AG09309 (cell line): ENCODE results near the gene FAM180B.

ENCODE experiments used
- DNase-seq: peaks from one replicate; pipeline ENCODE4 v3.0.0-alpha.2; 2010; ENCODE audit warnings: low read depth
- H3K4me3 ChIP-seq: 2 replicates; pipeline ENCODE4 v1.5.1; 2011; ENCODE audit warnings: mild to moderate bottlenecking, low read depth, low read length, moderate library complexity; ENCODE audit not compliant: control insufficient read depth
- TF ChIP-seq, protein P1 (sequence below): IDR thresholded peaks from 2 replicates; pipeline ENCODE4 v1.5.1; 2011; ENCODE audit warnings: mild to moderate bottlenecking, low read depth, low read length, inconsistent platforms; ENCODE audit not compliant: insufficient read depth, control insufficient read depth; ENCODE audit errors: missing control alignments

Gene FAM180B

GRCh38 chr11:47570651-47571356 lies 15.7 kb upstream of the FAM180B start:
- TF ChIP-seq, protein P1, sequence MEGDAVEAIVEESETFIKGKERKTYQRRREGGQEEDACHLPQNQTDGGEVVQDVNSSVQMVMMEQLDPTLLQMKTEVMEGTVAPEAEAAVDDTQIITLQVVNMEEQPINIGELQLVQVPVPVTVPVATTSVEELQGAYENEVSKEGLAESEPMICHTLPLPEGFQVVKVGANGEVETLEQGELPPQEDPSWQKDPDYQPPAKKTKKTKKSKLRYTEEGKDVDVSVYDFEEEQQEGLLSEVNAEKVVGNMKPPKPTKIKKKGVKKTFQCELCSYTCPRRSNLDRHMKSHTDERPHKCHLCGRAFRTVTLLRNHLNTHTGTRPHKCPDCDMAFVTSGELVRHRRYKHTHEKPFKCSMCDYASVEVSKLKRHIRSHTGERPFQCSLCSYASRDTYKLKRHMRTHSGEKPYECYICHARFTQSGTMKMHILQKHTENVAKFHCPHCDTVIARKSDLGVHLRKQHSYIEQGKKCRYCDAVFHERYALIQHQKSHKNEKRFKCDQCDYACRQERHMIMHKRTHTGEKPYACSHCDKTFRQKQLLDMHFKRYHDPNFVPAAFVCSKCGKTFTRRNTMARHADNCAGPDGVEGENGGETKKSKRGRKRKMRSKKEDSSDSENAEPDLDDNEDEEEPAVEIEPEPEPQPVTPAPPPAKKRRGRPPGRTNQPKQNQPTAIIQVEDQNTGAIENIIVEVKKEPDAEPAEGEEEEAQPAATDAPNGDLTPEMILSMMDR, result no peak
- no peak overlapping the region for H3K4me3 ChIP-seq
- no peak for DNase-seq

- H3K4me3 ChIP-seq, result no peak overlapping the region
- TF ChIP-seq, protein P1, result no peak
- DNase-seq, result no peak
These were observed 15.1 kb upstream of the FAM180B start for GRCh38 chr11:47571357-47571729.

DNA sequence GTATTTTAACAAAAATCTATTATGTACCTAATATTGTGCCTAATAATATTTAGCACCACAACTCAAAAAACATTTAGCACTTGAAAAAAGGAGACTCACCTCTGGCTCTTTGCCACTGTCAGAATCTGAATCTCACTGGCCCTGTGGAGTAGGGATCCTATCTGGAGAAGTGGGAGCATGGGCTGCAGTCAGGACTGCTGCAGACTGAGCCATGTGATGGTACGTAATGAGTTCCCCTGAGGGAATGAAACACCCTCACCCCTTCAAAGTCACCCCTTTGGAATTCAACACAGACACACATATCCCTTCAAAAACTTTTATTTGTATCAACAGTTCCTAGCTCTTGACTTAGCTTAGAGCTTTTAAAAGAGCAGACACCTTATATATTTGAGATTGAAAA lies 14.6 kb upstream of the FAM180B start:
- H3K4me3 ChIP-seq, result no peak overlapping the region
- DNase-seq, result no peak
- TF ChIP-seq, protein P1, result no peak

DNA sequence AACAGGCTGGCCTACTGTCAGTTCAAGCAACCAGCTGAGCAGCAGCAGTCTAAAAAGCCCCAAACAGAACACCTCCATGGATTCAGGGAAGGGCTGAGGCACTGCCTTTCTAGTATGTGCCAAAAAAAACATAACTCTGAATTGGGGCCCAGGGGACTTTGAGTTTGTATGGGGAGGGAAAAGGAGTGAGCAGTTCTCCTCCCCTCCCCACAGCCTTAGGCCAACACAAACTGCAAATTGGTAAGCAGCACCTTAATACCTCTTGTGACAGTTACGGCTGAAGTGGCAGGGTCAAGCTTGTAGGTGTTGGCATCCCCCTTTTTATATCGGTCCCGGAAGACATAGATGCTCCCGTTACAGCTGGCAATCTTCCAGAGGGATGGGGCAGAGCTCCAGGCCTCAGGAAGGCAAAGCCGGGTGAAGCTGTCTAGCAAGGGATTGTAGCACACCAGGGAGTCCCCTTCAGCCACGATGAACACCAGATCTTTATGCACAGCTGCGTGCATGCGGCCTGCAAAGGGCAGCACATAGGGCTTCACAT lies 13.7 kb upstream of the FAM180B start:
- DNase-seq, result no peak
- TF ChIP-seq, protein P1, result no peak
- H3K4me3 ChIP-seq, result no peak overlapping the region

DNA sequence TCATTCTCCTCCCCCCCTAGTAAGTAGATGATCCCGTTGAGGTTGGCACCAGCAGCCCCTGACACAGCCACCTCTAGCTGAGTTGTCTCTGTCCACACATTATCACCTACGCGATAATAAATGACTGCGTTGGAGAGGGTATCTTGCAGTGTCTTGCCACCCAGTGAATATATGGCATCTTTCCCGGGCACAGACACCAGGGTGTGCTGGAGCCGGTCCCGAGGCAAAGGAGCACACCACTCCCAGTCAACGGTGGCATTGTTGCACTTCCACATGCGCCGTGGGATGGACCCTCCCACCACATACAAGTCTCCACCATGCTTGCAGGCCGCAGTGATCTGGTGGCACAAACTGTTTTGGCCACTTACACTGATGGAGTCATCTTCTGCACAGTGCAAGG lies 13.2 kb upstream of the FAM180B start:
- no peak overlapping the region for H3K4me3 ChIP-seq
- TF ChIP-seq, protein P1, result no peak
- DNase-seq, result no peak

DNA sequence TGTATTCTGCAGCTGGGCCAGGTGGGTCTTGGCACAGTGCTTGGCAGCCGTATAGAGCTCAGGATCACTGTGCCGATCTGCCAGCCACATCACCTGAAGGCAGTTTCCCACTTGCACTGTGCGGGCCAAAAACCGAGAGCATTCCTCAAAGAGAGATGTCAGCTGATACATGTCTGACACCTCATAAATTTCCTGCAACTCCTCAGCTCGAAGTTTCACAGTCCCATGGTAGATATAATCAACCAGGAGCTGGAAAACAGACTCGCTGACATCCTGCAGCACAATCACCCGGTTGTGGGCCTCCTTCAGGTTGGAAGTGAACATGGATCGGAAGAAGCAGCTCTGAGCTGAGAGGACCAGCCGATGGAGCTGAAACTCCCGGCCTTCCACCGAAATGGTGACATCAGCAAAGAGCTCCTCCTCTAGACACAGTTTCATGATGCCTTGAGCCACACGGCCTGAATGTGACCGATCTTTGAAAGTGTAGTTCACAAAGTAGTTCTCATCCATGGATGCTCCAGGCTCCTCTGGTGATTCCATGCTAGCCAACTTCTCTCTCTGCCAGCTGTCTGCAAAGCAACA lies 8.9 kb upstream of the FAM180B start:
- TF ChIP-seq, protein P1, result no peak
- no peak for DNase-seq
- peak overlapping the region; percentile 84 for H3K4me3 ChIP-seq
